ENCODE data around the gene NOX5. TPM values are rescaled to one million over a fixed set of nuclear protein-coding genes. Genes with fewer than 3 reads are reported as not detected.

NOX5 gene
- total and polyA plus RNA-seq, 10 of the 15 experiments (the other 5 are each of a cell fraction or from before 2014, with no cell fraction given) = not detected

DNA sequence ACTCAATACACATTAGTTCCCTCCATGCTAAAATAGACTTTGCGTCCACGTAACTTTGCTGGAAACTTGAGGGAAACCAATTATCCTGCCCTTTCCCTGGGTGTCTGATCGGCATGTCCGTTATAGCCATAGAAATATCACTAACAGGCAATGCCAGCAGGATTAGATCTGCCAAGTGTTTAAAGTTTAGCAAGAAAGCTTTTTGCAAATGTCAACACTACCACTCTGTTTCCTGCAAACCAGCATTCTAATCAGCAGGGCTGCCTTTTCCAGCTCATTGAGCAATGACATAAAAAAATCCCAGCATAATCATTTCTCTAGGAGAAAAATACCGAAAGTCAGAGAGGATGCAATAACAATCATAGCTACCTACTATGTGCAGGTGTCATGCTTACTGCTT, 60.9 kb downstream of the NOX5 start:
- POLR2A ChIA-PET = interaction anchor here (1.3 kb wide), 1 partner anchor 10 kb away, joined by 3 read pairs; no protein-coding TSS in a partner anchor
- Histone ChIP-seq H2AFZ (ENCODE audit: control insufficient read depth, low read depth, low read length) (no peak overlapping the region), H4K20me1 (ENCODE audit: control insufficient read depth, insufficient read depth) (no peaks in the 10 kb centered on the region), H3K4me2 (ENCODE audit: control insufficient read depth, insufficient read depth) (no peak overlapping the region), H3K4me1 (ENCODE audit: control insufficient read depth, insufficient read depth, low read length) (no peaks in the 10 kb centered on the region), H3K9ac (ENCODE audit: control insufficient read depth, insufficient read depth, low read length) (no peak overlapping the region), H3K79me2 (ENCODE audit: control insufficient read depth, insufficient read depth, low read length) (no peaks in the 10 kb centered on the region), H3K9me3 (replicated peaks; ENCODE audit: control insufficient read depth, insufficient read depth, low read length) (no peaks in the 10 kb centered on the region), H3K36me3 (ENCODE audit: control insufficient read depth in 2 of 2, insufficient read depth in 2 of 2, low read length in 1 of 2) (no peaks in the 10 kb centered on the region), H3K27ac (ENCODE audit: control insufficient read depth, insufficient read depth) (no peak overlapping the region), H3K27me3 (replicated peaks in 1 of 2; ENCODE audit: control insufficient read depth in 2 of 2, insufficient read depth in 2 of 2, low read length in 1 of 2) (peaks cover 2 to 3% of the 10 kb centered on the region in 2 experiments; a peak in 3 of 4 replicates), H3K4me3 (no peak overlapping the region)
- ATAC-seq (no peak), DNase-seq (ENCODE audit: low read depth, low spot score) (no peak), FAIRE-seq (no peak)
- SMC1A ChIA-PET (ENCODE audit: uncharacterized antibody, unreplicated experiment) = no interaction called here
- RAD21 ChIA-PET (ENCODE audit: unreplicated experiment) = no interaction called here
- in situ Hi-C loops (cut with MboI) = no loop called here
- BruUV-seq (replicated peaks) = no TSS peak
- intact Hi-C loops (cut with micrococcal nuclease; ENCODE audit: unreplicated experiment) = no loop called here
- TF ChIP-seq TAF1 (IDR thresholded peaks at IDR 0.05; ENCODE audit: borderline replicate concordance, low read depth, low read length) = no peak
- TF ChIP-seq NR2C1 (IDR thresholded peaks at IDR 0.05) = no peak
- TF ChIP-seq, protein P1, sequence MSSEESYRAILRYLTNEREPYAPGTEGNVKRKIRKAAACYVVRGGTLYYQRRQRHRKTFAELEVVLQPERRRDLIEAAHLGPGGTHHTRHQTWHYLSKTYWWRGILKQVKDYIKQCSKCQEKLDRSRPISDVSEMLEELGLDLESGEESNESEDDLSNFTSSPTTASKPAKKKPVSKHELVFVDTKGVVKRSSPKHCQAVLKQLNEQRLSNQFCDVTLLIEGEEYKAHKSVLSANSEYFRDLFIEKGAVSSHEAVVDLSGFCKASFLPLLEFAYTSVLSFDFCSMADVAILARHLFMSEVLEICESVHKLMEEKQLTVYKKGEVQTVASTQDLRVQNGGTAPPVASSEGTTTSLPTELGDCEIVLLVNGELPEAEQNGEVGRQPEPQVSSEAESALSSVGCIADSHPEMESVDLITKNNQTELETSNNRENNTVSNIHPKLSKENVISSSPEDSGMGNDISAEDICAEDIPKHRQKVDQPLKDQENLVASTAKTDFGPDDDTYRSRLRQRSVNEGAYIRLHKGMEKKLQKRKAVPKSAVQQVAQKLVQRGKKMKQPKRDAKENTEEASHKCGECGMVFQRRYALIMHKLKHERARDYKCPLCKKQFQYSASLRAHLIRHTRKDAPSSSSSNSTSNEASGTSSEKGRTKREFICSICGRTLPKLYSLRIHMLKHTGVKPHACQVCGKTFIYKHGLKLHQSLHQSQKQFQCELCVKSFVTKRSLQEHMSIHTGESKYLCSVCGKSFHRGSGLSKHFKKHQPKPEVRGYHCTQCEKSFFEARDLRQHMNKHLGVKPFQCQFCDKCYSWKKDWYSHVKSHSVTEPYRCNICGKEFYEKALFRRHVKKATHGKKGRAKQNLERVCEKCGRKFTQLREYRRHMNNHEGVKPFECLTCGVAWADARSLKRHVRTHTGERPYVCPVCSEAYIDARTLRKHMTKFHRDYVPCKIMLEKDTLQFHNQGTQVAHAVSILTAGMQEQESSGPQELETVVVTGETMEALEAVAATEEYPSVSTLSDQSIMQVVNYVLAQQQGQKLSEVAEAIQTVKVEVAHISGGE (CRISPR knock-in tag; IDR thresholded peaks at IDR 0.05) = no peak
- TF ChIP-seq, protein P2, sequence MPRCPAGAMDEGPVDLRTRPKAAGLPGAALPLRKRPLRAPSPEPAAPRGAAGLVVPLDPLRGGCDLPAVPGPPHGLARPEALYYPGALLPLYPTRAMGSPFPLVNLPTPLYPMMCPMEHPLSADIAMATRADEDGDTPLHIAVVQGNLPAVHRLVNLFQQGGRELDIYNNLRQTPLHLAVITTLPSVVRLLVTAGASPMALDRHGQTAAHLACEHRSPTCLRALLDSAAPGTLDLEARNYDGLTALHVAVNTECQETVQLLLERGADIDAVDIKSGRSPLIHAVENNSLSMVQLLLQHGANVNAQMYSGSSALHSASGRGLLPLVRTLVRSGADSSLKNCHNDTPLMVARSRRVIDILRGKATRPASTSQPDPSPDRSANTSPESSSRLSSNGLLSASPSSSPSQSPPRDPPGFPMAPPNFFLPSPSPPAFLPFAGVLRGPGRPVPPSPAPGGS (IDR thresholded peaks at IDR 0.05; ENCODE audit: borderline replicate concordance, insufficient read depth, low read depth, low read length, poor library complexity, severe bottlenecking) = no peak
- no peak for TF ChIP-seq RCOR1 (conservative IDR thresholded peaks at IDR 0.05; ENCODE audit: low read depth, low read length)
- no peak for TF ChIP-seq MTA3 (IDR thresholded peaks at IDR 0.05; ENCODE audit: borderline replicate concordance, low read length)
- TF ChIP-seq ZNF207 (IDR thresholded peaks at IDR 0.05; ENCODE audit: borderline replicate concordance) = no peak
- CTCF ChIA-PET = interaction anchor here (1.2 kb wide), 1 partner anchor 8 kb away, joined by 4 read pairs; no protein-coding TSS in a partner anchor
- 50% methylated on average over 5 of the region's 5 CpGs for WGBS (ENCODE audit: insufficient coverage, insufficient replicate concordance, low lambda C conversion rate, missing lambda C conversion rate)
